Thoracic aorta (tissue), 2 donors: Measurements from ENCODE around the gene CFAP100. TPM values are rescaled to one million over a fixed set of nuclear protein-coding genes. Genes with fewer than 3 reads are reported as not detected.

Source experiments
- ATAC-seq: fragments of 150-250 bp; one replicate; pipeline ENCODE4 v1.8.0; 2017; ENCODE audit warnings: low read depth; ENCODE audit not compliant: insufficient number of reproducible peaks, low FRiP score
- DNase-seq: peaks from one replicate; pipeline ENCODE4 v3.0.0-alpha.2; 2020; ENCODE audit warnings: low spot score
- H3K27ac ChIP-seq, 2 donors: fragments of 200-600 bp; sonication (generic); 1 replicate in 1 of 2; 2 replicates in 1 of 2; pipeline ENCODE4 v1.5.1; 2016; ENCODE audit warnings: mild to moderate bottlenecking in 2 of 2, moderate library complexity in 2 of 2
- H3K27me3 ChIP-seq: fragments of 200-600 bp; sonication (generic); replicated peaks from 2 replicates; pipeline ENCODE4 v1.6.0; 2016; ENCODE audit warnings: mild to moderate bottlenecking; ENCODE audit not compliant: insufficient read depth
- H3K36me3 ChIP-seq: fragments of 200-600 bp; sonication (generic); one replicate; pipeline ENCODE4 v1.5.1; 2016
- H3K4me1 ChIP-seq, 2 donors: fragments of 200-600 bp; sonication (generic); 1 replicate in 1 of 2; 2 replicates in 1 of 2; pipeline versions ENCODE4 v1.5.1 to v1.6.0; 2016; ENCODE audit warnings: low read depth in 2 of 2, mild to moderate bottlenecking in 1 of 2; ENCODE audit not compliant: control insufficient read depth in 1 of 2
- H3K4me3 ChIP-seq: fragments of 200-600 bp; sonication (generic); 2 replicates; pipeline ENCODE4 v1.5.1; 2016; ENCODE audit warnings: mild to moderate bottlenecking
- H3K9me3 ChIP-seq: fragments of 200-600 bp; sonication (generic); 2 replicates; pipeline ENCODE4 v1.5.1; 2016
- CTCF ChIP-seq: fragments of 200-600 bp; sonication (generic); IDR thresholded peaks from one replicate; pipeline ENCODE4 v1.5.1; 2019; ENCODE audit warnings: antibody characterized with exemption
- total RNA-seq, 2 donors: library from RNA; depleted of rRNA; stranded (reverse); fragments of >200 nt; gene quantifications; one replicate each; pipeline versions ENCODE4 v1.1.0 to v1.2.3, GENCODE V29; 2016

CFAP100 gene
- total RNA-seq, 2 donors from 2014 or later: not detected

GRCh38 chr3:126433105-126433430, 38.4 kb downstream of the CFAP100 start:
- DNase-seq (no peak), ATAC-seq (no peak)
- H3K27ac ChIP-seq: no peak overlapping the region
- H3K27me3 ChIP-seq: no peaks in the 10 kb centered on the region
- no peak for TF ChIP-seq CTCF
- no peak overlapping the region for H3K4me3 ChIP-seq
- H3K4me1 ChIP-seq: no peaks in the 10 kb centered on the region
- peaks cover 4% of the 10 kb centered on the region for H3K36me3 ChIP-seq
- peaks cover 6% of the 10 kb centered on the region for H3K9me3 ChIP-seq

- H3K4me1 ChIP-seq: no peaks in the 10 kb centered on the region
- peaks cover 6% of the 10 kb centered on the region for H3K9me3 ChIP-seq
- H3K27me3 ChIP-seq: no peaks in the 10 kb centered on the region
- H3K27ac ChIP-seq: no peak overlapping the region
- ATAC-seq (no peak), DNase-seq (no peak)
- TF ChIP-seq CTCF: no peak
- no peak overlapping the region for H3K4me3 ChIP-seq
- H3K36me3 ChIP-seq: peaks cover 8% of the 10 kb centered on the region
Observed at GRCh38 chr3:126433496-126434263, 39.0 kb downstream of the CFAP100 start.

DNA sequence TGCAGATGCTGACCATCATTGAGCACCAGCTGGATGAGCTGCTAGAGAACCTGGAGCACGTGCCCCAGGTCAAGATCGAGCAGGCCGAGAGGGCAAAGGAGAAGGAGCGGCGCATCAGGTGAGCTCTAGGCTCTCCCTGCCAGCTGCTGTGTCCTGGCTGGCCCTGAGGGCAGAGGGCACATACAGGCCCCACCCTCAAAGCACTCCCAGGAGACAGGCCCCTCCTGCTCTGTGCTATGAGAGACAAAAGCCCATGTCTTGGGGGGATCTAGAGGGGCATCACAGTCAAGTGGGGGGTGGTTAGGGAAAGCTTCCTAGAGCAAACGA, 39.5 kb downstream of the CFAP100 start:
- Histone ChIP-seq H3K4me3 (no peak overlapping the region), H3K27me3 (no peaks in the 10 kb centered on the region), H3K27ac (no peak overlapping the region), H3K36me3 (peaks cover 13% of the 10 kb centered on the region), H3K9me3 (peaks cover 6% of the 10 kb centered on the region), H3K4me1 (no peaks in the 10 kb centered on the region)
- TF ChIP-seq CTCF: no peak
- no peak for ATAC-seq
- DNase-seq: no peak

GRCh38 chr3:126434931-126435411, 40.3 kb downstream of the CFAP100 start:
- Histone ChIP-seq H3K9me3 (peaks cover 6% of the 10 kb centered on the region), H3K27me3 (no peaks in the 10 kb centered on the region), H3K27ac (no peak overlapping the region), H3K4me1 (no peaks in the 10 kb centered on the region), H3K4me3 (no peak overlapping the region), H3K36me3 (peaks cover 21% of the 10 kb centered on the region)
- TF ChIP-seq CTCF: no peak
- DNase-seq: no peak
- no peak for ATAC-seq

DNA sequence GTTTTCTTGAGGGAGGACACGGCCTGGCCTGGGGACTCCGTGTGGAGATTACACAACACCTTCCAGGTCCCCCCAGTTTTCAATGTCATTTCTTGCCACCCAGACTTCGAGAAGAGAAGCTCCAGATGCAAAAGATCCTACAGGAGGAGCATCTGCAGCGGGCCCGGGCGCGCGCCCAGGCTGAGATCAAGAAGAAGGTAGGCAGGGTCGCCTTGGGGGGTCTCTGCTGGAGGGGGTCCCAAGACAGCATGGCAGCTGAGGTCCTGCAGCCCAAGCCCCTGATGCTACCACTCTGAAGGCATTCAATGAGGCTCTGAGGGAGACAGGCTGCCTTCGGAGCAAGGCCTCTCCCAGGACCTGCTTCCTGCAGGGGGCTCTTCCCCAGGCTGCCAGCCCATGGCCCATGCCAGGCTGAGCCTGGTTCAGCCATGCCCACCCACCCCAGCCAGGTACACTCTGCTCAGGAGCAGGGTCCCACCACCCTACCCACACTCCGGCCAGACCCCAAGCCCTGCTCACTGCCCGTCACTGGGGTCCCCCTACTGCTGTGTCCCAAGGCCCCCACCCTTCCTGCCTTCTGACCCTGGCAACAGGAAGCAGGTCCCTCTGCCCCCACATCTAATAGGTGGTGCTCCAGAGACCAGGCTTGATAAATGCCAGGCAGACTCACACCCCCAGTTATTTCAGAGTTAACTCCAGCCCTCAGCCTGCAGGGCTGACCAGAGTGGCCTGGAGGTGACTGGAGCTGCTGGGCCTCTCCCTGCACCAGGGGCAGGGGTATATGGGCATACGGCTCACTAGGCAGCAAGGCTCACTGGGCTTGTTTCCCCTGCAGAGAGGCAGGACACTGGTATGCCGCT, 41.0 kb downstream of the CFAP100 start:
- peaks cover 22% of the 10 kb centered on the region for H3K36me3 ChIP-seq
- no peak overlapping the region for H3K4me3 ChIP-seq
- no peak for DNase-seq
- no peaks in the 10 kb centered on the region for H3K27me3 ChIP-seq
- peaks cover 3% of the 10 kb centered on the region for H3K9me3 ChIP-seq
- no peak for ATAC-seq
- H3K4me1 ChIP-seq: no peaks in the 10 kb centered on the region
- no peak overlapping the region for H3K27ac ChIP-seq
- TF ChIP-seq CTCF: no peak
